SK-N-SH (cell line): ENCODE measurements around the gene GMPR2. TPM values are rescaled to one million over a fixed set of nuclear protein-coding genes. Genes with fewer than 3 reads are reported as not detected.
A peak's percentile ranks its signal among the peaks of the same experiment; 100 is the strongest.

ENCODE experiments used
- CTCF ChIA-PET: fragments of 300-600, 350-600 bp; formaldehyde crosslinking; extraction: SDS; loops from one replicate; lab custom pipeline; 2021; lab: Yijun Ruan, JAX
- POLR2A ChIA-PET: fragments of 350-600 bp; sonication (Branson Sonifier 250); formaldehyde crosslinking; extraction: SDS; loops from one replicate; lab custom pipeline; 2020; ENCODE audit warnings: antibody characterized with exemption, inconsistent platforms; lab: Yijun Ruan, JAX
- DNase-seq: peaks from one replicate; pipeline ENCODE4 v3.0.0; 2012
- H2AFZ ChIP-seq: fragments of 200-600 bp; sonication (generic); 2 replicates; pipeline ENCODE4 v1.8.1; 2016; ENCODE audit warnings: antibody characterized with exemption, mild to moderate bottlenecking, low read depth
- H3F3A ChIP-seq: fragments of 200-600 bp; sonication (generic); replicated peaks from 2 replicates; pipeline ENCODE3; 2016; ENCODE audit warnings: antibody characterized with exemption, mild to moderate bottlenecking; ENCODE audit not compliant: insufficient read depth
- H3K27ac ChIP-seq, 2 experiments: fragments of 200-500 bp in 1 of 2; fragments of 200-600 bp in 1 of 2; sonication (Bioruptor generic) in 1 of 2; sonication (generic), shearing (Covaris generic) in 1 of 2; 2 replicates each; pipeline versions ENCODE4 v1.5.1 to v1.6.1; 2014 to 2016; ENCODE audit warnings: low read depth in 2 of 2, inconsistent platforms in 1 of 2, low read length in 1 of 2, mild to moderate bottlenecking in 1 of 2, mixed read lengths in 1 of 2
- H3K27me3 ChIP-seq: fragments of 200-600 bp; sonication (generic), shearing (Covaris generic); 2 replicates; pipeline ENCODE4 v1.6.1; 2016; ENCODE audit warnings: mixed run types; ENCODE audit not compliant: insufficient read depth
- H3K36me3 ChIP-seq, 2 experiments: fragments of 200-500 bp in 1 of 2; fragments of 200-600 bp in 1 of 2; sonication (Bioruptor generic) in 1 of 2; sonication (generic) in 1 of 2; replicated peaks in 1 of 2; 2 replicates each; pipeline versions ENCODE3 to v1.5.1; 2014 to 2016; ENCODE audit warnings: low read length in 1 of 2, mild to moderate bottlenecking in 1 of 2; ENCODE audit not compliant: insufficient read depth in 2 of 2, control insufficient read depth in 1 of 2
- H3K4me1 ChIP-seq, 2 experiments: fragments of 200-500 bp in 1 of 2; fragments of 200-600 bp in 1 of 2; sonication (Bioruptor generic) in 1 of 2; sonication (generic), shearing (Covaris generic) in 1 of 2; 2 replicates each; pipeline versions ENCODE4 v1.5.1 to v1.6.1; 2014 to 2016; ENCODE audit warnings: low read depth in 1 of 2, low read length in 1 of 2, mixed run types in 1 of 2; ENCODE audit not compliant: insufficient read depth in 2 of 2, control insufficient read depth in 1 of 2
- H3K4me2 ChIP-seq: fragments of 200-600 bp; sonication (generic), shearing (Covaris generic); 2 replicates; pipeline ENCODE4 v1.6.1; 2017; ENCODE audit warnings: mixed run types
- H3K4me3 ChIP-seq, 2 experiments: fragments of 200-500 bp in 1 of 2; fragments of 200-600 bp in 1 of 2; sonication (Bioruptor generic) in 1 of 2; sonication (generic), shearing (Covaris generic) in 1 of 2; 2 replicates each; pipeline versions ENCODE4 v1.5.1 to v1.8.1; 2014 to 2016; ENCODE audit warnings: low read depth in 2 of 2, inconsistent platforms in 1 of 2, low read length in 1 of 2, mild to moderate bottlenecking in 1 of 2, mixed read lengths in 1 of 2, moderate library complexity in 1 of 2
- H3K79me2 ChIP-seq: fragments of 200-600 bp; sonication (generic); 2 replicates; pipeline ENCODE4 v1.8.1; 2017; ENCODE audit warnings: mild to moderate bottlenecking; ENCODE audit not compliant: insufficient read depth
- H3K9ac ChIP-seq: fragments of 200-600 bp; sonication (generic); 2 replicates; pipeline ENCODE4 v1.6.1; 2017; ENCODE audit warnings: mixed run types
- H3K9me2 ChIP-seq: fragments of 200-600 bp; sonication (generic); 2 replicates; pipeline ENCODE4 v1.6.1; 2017; ENCODE audit warnings: mixed run types
- H3K9me3 ChIP-seq: fragments of 200-600 bp; sonication (generic); 2 replicates; pipeline ENCODE4 v1.6.1; 2017; ENCODE audit warnings: mixed run types, mild to moderate bottlenecking, moderate library complexity
- H4K20me1 ChIP-seq: fragments of 200-600 bp; sonication (generic); 2 replicates; pipeline ENCODE4 v1.6.1; 2017; ENCODE audit warnings: mild to moderate bottlenecking, mixed run types; ENCODE audit not compliant: insufficient read depth
- CHD2 ChIP-seq: fragments of 150-350 bp; IDR thresholded peaks from 2 replicates; pipeline ENCODE4 v1.6.1; 2018; ENCODE audit warnings: low read length; ENCODE audit not compliant: partially characterized antibody
- CTCF ChIP-seq: fragments of 200-600 bp; sonication (generic); IDR thresholded peaks from 2 replicates; pipeline ENCODE4 v1.6.1; 2017; ENCODE audit warnings: antibody characterized with exemption, mild to moderate bottlenecking, moderate library complexity
- ELF1 ChIP-seq: IDR thresholded peaks from 2 replicates; pipeline ENCODE4 v1.4.0; 2012
- GABPA ChIP-seq: IDR thresholded peaks from 2 replicates; pipeline ENCODE4 v1.4.0; 2012; ENCODE audit warnings: low read depth, mild to moderate bottlenecking
- GATA2 ChIP-seq: sonication (generic); formaldehyde crosslinking; IDR thresholded peaks from 2 replicates; pipeline ENCODE4 v1.5.0; 2020; ENCODE audit warnings: mild to moderate bottlenecking, missing genetic modification reagents
- IRF3 ChIP-seq: fragments of 150-350 bp; IDR thresholded peaks from 2 replicates; pipeline ENCODE4 v1.6.1; 2016; ENCODE audit warnings: mild to moderate bottlenecking, low read depth, low read length
- MEF2A ChIP-seq: IDR thresholded peaks from 2 replicates; pipeline ENCODE4 v1.4.0; 2012; ENCODE audit warnings: low read depth, borderline replicate concordance
- MXI1 ChIP-seq: IDR thresholded peaks from 2 replicates; pipeline ENCODE4 v1.6.1; 2012; ENCODE audit warnings: mild to moderate bottlenecking, low read depth, low read length, improper control_type of control experiment
- NFIC ChIP-seq: IDR thresholded peaks from 2 replicates; pipeline ENCODE4 v1.4.0; 2012; ENCODE audit warnings: borderline replicate concordance
- NRF1 ChIP-seq: IDR thresholded peaks from 2 replicates; pipeline ENCODE4 v1.6.1; 2012; ENCODE audit warnings: low read depth, mild to moderate bottlenecking, low read length
- POLR2AphosphoS5 ChIP-seq: IDR thresholded peaks from 2 replicates; pipeline ENCODE4 v1.6.1; 2012; ENCODE audit warnings: low read depth, low read length
- RAD21 ChIP-seq: IDR thresholded peaks from 2 replicates; pipeline ENCODE4 v1.6.1; 2012; ENCODE audit warnings: mild to moderate bottlenecking, low read length
- RCOR1 ChIP-seq: fragments of 150-350 bp; IDR thresholded peaks from 2 replicates; pipeline ENCODE4 v1.6.1; 2017; ENCODE audit warnings: antibody characterized with exemption, low read length
- RFX5 ChIP-seq: IDR thresholded peaks from 2 replicates; pipeline ENCODE4 v1.6.1; 2012; ENCODE audit warnings: mild to moderate bottlenecking, improper control_type of control experiment, low read length
- RXRA ChIP-seq: IDR thresholded peaks from 2 replicates; pipeline ENCODE4 v1.4.0; 2012; ENCODE audit warnings: low read depth, mild to moderate bottlenecking, borderline replicate concordance
- TAF1 ChIP-seq: IDR thresholded peaks from 2 replicates; pipeline ENCODE4 v1.6.1; 2012; ENCODE audit warnings: low read depth, mild to moderate bottlenecking, low read length, moderate library complexity, borderline replicate concordance
- TCF12 ChIP-seq: IDR thresholded peaks from 2 replicates; pipeline ENCODE4 v1.4.0; 2012
- TEAD4 ChIP-seq: IDR thresholded peaks from 2 replicates; pipeline ENCODE4 v1.4.0; 2012; ENCODE audit warnings: mild to moderate bottlenecking, borderline replicate concordance; ENCODE audit not compliant: insufficient read depth
- USF1 ChIP-seq: IDR thresholded peaks from 2 replicates; pipeline ENCODE4 v1.4.0; 2012; ENCODE audit warnings: low read depth, borderline replicate concordance
- USF2 ChIP-seq: fragments of 150-350 bp; IDR thresholded peaks from 2 replicates; pipeline ENCODE4 v1.6.1; 2017; ENCODE audit warnings: antibody characterized with exemption, low read length, low read depth, borderline replicate concordance
- YY1 ChIP-seq: IDR thresholded peaks from 2 replicates; pipeline ENCODE4 v1.4.0; 2012; ENCODE audit warnings: low read depth, mild to moderate bottlenecking
- WGBS: methylation state at CpG from one replicate; pipeline ENCODE4 v1.1.6; 2017; ENCODE audit warnings: low lambda C conversion rate; 5-methylcytosine and 5-hydroxymethylcytosine counted together
- polyA plus RNA-seq, 3 experiments: library from polyadenylated mRNA; depleted of rRNA; stranded (reverse); fragments of >200 nt; gene quantifications; 2 replicates each; pipeline ENCODE4 v1.2.3, GENCODE V29; 2012

Gene GMPR2
- polyA plus RNA-seq, 1 of the 3 experiments (the other 2 are of a cell fraction) = 97.0 TPM

GRCh38 chr14:24231263-24232120, 1.2 kb upstream of the GMPR2 start:
- Histone ChIP-seq H3K9me3 (no peaks in the 10 kb centered on the region), H3F3A (peaks cover 12% of the 10 kb centered on the region), H2AFZ (peak overlapping the region; percentile 80; the same call in 1 of the 2 replicates), H3K9ac (peak overlapping the region; percentile 82), H3K4me1 (peaks cover 19 to 24% of the 10 kb centered on the region in 2 experiments; a peak in 3 of 4 replicates), H3K27ac (peak overlapping the region; percentile 89 to 99), H3K79me2 (peaks cover 92% of the 10 kb centered on the region), H3K36me3 (peaks cover 29 to 31% of the 10 kb centered on the region in 2 experiments), H4K20me1 (peaks cover 5% of the 10 kb centered on the region), H3K27me3 (no peaks in the 10 kb centered on the region), H3K4me3 (peak overlapping the region; percentile 82 to 93), H3K4me2 (peak overlapping the region; percentile 91), H3K9me2 (no peaks in the 10 kb centered on the region)
- POLR2A ChIA-PET = interaction anchor here (0.6 to 1.6 kb wide), 3 partner anchors 10 to 123 kb away, joined by 3 to 7 read pairs (median 4); partner anchors contain the start of gene TINF2
- TF ChIP-seq GATA2 (CRISPR knock-in tag) = no peak
- no peak for TF ChIP-seq TAF1
- TF ChIP-seq CTCF = no peak
- no peak for TF ChIP-seq IRF3
- no peak for TF ChIP-seq RAD21
- no peak for TF ChIP-seq YY1
- TF ChIP-seq RFX5 = no peak
- no peak for TF ChIP-seq USF2
- peak; percentile 57 for DNase-seq
- CTCF ChIA-PET = interaction anchor here (0.8 to 1.6 kb wide), 4 partner anchors 9 to 66 kb away, joined by 4 to 6 read pairs (median 4); partner anchors contain the start of gene MDP1
- 15% methylated on average over 13 of the region's 23 CpGs for WGBS

- peaks cover 7% of the 10 kb centered on the region for H3F3A ChIP-seq
- peaks cover 19 to 24% of the 10 kb centered on the region in 2 experiments; a peak in 3 of 4 replicates for H3K4me1 ChIP-seq
- H3K9me3 ChIP-seq = no peaks in the 10 kb centered on the region
- WGBS = under 1% methylated on average over 21 of the region's 30 CpGs
- H4K20me1 ChIP-seq = peaks cover 2% of the 10 kb centered on the region; the same call in 1 of the 2 replicates
- DNase-seq = peak; percentile 88
- no peaks in the 10 kb centered on the region for H3K9me2 ChIP-seq
- peak within 1 kb of the TSS; percentile 89 to 99 for H3K27ac ChIP-seq
- no peaks in the 10 kb centered on the region for H3K27me3 ChIP-seq
- CTCF ChIA-PET = interaction anchor here (2.1 kb wide), 1 partner anchor 10 kb away, joined by 12 read pairs; the partner anchor contains the start of gene TINF2
- peak within 1 kb of the TSS; percentile 82 to 93 for H3K4me3 ChIP-seq
- H2AFZ ChIP-seq = peak within 1 kb of the TSS; percentile 80
- peaks cover 32 to 36% of the 10 kb centered on the region in 2 experiments for H3K36me3 ChIP-seq
- peaks cover 85% of the 10 kb centered on the region for H3K79me2 ChIP-seq
- H3K9ac ChIP-seq = peak within 1 kb of the TSS; percentile 82
- H3K4me2 ChIP-seq = peak within 1 kb of the TSS; percentile 91
- POLR2A ChIA-PET = interaction anchor here (1.7 kb wide), 1 partner anchor 10 kb away, joined by 8 read pairs; the partner anchor contains the start of gene TINF2
- TF ChIP-seq POLR2AphosphoS5 (peak; percentile 59), TCF12 (no peak), NFIC (no peak), USF1 (no peak), NRF1 (no peak), ELF1 (peak; percentile 67; the same call in 1 of the 2 replicates), RXRA (no peak), YY1 (peak; percentile 16; the same call in 1 of the 2 replicates), CHD2 (peak; percentile 55), MEF2A (no peak), GABPA (peak; percentile 81), RCOR1 (no peak), TAF1 (peak; percentile 40; the same call in 1 of the 2 replicates), MXI1 (peak; percentile 40; the same call in 1 of the 2 replicates), TEAD4 (no peak)
Measured at GRCh38 chr14:24232121-24232644, 546 bp upstream of the GMPR2 start, which contains the start of gene NEDD8. TSS of gene NEDD8 (minus strand) at chr14:24232367. CDS start at chr14:24232267, 100 bp downstream.
